ENCODE measurements around the gene CAMTA1.
A peak's percentile ranks its signal among the peaks of the same experiment; 100 is the strongest.
"Not testable (repeated sequence)": the region's sequence is repeated elsewhere in the genome, so short reads cannot be mapped to it uniquely, and the experiment has no call there.

Gene CAMTA1

GRCh38 chr1:7778133-7778628, 992.9 kb downstream of the CAMTA1 start:
- no peak for DNase-seq (ENCODE audit: low spot score)

DNA sequence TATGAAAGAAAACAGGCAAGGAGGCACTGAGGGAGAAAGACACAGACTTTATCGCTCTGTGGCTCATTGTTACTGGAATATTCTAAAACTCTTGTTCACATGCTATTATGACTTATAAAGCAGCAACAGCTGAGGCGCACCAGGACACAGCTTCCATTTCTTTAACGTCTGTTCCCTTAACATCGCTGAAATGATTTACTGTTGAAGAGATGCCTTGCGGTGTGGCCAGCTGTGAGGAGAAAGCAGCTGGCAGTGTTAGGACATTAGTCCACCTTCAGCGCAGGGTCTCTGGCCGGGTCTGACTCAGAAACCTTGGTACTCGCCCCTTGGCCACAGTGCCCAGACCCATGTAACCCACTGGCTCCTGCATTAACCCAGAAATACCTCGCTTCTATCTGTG, 995.7 kb downstream of the CAMTA1 start:
- DNase-seq (ENCODE audit: low spot score), result no peak

GRCh38 chr1:7781501-7781900, 996.2 kb downstream of the CAMTA1 start:
- no peak for DNase-seq (ENCODE audit: low spot score)

DNA sequence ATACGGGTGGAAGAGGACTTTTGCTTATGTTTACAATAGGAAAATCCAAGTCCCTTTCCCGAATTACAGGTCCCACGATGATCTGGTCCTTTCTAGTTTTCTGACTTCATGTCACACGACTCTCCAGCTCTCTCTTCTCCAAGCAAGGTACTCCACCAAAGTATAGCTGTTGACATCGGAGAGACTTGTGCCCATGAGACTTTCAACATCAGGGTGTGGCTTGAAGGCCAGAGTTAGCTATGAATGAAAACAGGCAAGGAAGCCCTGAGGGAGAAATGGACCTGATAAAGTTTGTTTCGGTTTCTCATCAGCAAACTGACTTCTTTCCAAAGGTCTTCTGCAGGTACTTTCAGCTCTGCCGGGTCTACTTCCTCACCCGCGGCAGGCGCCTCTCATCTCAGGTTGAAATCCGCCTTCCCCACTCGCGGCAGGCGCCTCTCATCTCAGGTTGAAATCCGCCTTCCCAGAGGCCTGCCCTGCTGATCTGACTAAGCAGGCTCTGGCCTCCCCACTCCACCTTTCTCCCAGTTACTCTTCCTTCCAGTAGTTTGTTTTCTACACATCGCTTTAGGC, 996.8 kb downstream of the CAMTA1 start:
- no peak for DNase-seq (ENCODE audit: low spot score)

GRCh38 chr1:7783178-7783711, 998.0 kb downstream of the CAMTA1 start:
- peak; percentile 77 for DNase-seq (ENCODE audit: low spot score)

GRCh38 chr1:7783826-7784491, 998.7 kb downstream of the CAMTA1 start, which contains the start of gene PER3:
TSS of gene PER3 (plus strand) at chr1:7784291. CDS start at chr1:7784878, 587 bp downstream.
- peak; percentile 96 for DNase-seq (ENCODE audit: low spot score)

GRCh38 chr1:7784492-7785071, 999.3 kb downstream of the CAMTA1 start:
- DNase-seq (ENCODE audit: low spot score), result no peak

GRCh38 chr1:7785108-7785507, 999.9 kb downstream of the CAMTA1 start:
- DNase-seq (ENCODE audit: low spot score), result no peak

DNA sequence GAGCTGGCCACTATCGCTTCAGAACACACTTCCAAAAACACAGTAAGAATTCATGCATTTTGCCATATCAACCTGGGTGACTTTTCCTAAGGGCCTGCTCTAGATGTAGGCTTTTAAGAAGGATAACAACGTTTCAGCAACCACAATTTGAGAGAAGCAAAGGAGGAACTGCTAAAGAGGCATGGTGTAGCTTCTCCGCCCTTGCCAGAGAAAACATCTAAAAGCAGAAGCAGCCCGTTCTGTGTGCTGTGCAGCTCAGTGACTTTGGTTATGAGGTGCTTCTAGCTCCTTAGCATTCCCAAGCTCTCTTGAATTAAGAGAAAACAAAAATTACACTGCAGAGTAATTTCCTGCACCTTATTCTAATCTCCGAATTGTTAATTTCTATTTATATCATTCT, 1001.5 kb downstream of the CAMTA1 start:
- DNase-seq (ENCODE audit: low spot score), result no peak

GRCh38 chr1:7789828-7790227, 1004.6 kb downstream of the CAMTA1 start:
- no peak for DNase-seq (ENCODE audit: low spot score)

DNA sequence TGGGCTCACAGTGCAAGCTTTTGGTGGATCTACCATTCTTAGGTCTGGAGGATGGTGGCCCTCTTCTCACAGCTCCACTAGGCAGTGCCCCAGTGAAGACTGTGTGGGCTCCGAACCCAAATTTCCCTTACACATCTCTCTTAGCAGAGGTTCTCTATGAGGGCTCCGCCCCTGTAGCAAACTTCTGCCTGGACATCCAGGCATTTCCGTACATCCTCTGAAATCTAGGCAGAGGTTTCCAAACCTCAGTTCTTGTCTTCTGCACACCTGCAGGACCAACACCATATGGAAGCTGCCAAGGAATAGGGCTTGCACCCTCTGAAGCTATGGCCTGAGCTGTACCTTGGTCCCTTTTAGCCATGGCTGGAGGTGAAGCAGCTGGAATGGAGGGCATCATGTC, 1005.8 kb downstream of the CAMTA1 start:
- DNase-seq (ENCODE audit: low spot score), result not testable (repeated sequence)

DNA sequence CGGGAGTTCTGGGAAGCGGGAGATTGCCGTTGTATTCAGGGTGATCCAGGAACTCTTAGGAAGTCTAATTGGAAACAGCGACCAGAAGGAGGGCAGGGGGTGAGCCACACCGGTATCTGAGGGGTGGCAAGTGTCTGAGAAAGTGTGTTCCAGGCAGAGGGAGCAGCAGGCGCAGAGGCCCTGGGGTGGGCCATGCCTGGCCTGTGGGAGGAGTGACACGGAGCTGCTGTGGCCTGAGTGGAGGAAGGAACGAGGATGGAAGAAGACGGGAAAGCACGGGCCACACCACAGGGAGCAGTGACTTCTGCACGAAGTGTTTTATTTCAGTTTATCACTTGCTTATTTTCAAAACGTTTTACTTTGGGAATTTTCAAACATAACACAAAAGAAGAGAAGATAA, 1010.2 kb downstream of the CAMTA1 start:
- DNase-seq (ENCODE audit: low spot score), result no peak

DNA sequence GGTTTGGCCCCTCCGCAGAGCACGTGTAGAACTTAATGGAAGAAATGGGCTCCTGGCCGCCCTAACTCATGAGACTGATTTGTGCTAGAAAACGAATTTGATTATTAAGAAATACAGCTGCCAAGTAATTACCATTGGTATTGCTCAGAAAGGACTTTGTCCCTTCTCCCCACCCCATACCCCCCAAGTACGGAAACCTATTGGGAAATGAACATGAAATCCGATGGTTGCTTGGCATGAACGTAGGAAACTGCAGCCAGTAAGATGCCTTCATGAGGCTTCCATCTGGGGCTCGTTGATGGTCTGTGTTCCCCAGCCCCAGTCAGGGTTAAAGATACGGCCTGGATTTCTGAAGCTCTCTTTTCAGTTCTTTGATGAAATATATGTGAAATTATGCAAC, 1020.2 kb downstream of the CAMTA1 start:
- no peak for DNase-seq (ENCODE audit: low spot score)

GRCh38 chr1:7808253-7808844, 1023.1 kb downstream of the CAMTA1 start:
- peak; percentile 36 for DNase-seq (ENCODE audit: low spot score)

GRCh38 chr1:7809742-7810141, 1024.5 kb downstream of the CAMTA1 start:
- DNase-seq (ENCODE audit: low spot score), result no peak

GRCh38 chr1:7810395-7810794, 1025.1 kb downstream of the CAMTA1 start:
- DNase-seq (ENCODE audit: low spot score), result no peak

GRCh38 chr1:7811476-7811875, 1026.2 kb downstream of the CAMTA1 start:
- DNase-seq (ENCODE audit: low spot score), result no peak

DNA sequence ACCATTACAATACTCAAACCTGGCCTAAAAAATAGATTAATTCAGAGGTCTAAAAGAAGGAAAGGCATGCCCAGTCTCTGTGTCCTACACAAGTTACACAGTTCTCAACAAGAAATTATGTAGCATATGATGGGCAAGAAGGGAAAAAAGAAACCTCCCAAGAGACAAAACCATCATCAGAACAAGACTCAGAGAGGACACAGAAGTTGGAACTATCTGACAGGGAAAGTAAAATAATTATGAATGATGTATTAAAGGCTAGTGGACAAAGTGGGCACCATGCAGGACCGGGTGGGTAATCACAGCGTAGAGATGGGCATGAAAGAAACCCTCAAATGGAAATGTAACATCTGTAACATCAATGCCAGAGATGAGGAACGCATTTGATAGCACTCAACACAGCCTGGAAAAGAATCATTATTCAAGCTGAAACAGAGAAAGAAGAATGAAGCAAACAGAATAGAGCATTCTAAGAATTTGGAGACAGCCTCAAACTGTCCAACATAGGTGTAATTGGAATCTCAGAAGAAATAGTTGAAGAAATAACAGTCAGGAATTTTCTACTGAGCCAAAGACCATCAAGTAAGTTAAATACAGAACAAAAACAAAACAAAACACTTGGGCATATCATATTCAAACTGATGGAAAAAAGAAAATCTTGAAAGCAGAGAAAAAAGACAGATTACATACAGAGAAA, 1028.6 kb downstream of the CAMTA1 start:
- DNase-seq (ENCODE audit: low spot score), result no peak
